Esophagus squamous epithelium (tissue), 4 donors: ENCODE measurements around the gene TULP1.

ENCODE experiments used
- CTCF ChIP-seq, 6 experiments: fragments of 450-650 bp in 4 of 6; fragments of 200-600 bp in 2 of 6; sonication (generic) in 2 of 6; IDR thresholded peaks; one replicate each; pipeline ENCODE4 v1.5.1; 2016 to 2019; ENCODE audit warnings: antibody characterized with exemption in 6 of 6, mild to moderate bottlenecking in 4 of 6, moderate library complexity in 4 of 6
- POLR2A ChIP-seq, 4 donors: fragments of 450-650 bp; IDR thresholded peaks; one replicate each; pipeline ENCODE4 v1.6.1; 2017; ENCODE audit warnings: antibody characterized with exemption in 4 of 4, mild to moderate bottlenecking in 4 of 4, moderate library complexity in 3 of 4

GRCh38 chr6:35533981-35534380 is 21.3 kb upstream of the TULP1 start:
- no peak for TF ChIP-seq CTCF (IDR thresholded peaks at IDR 0.05)
- TF ChIP-seq POLR2A (IDR thresholded peaks at IDR 0.05): no peak
